Measurements from ENCODE around the gene GMPR. TPM values are rescaled to one million over a fixed set of nuclear protein-coding genes. Genes with fewer than 3 reads are reported as not detected.

GMPR gene
- polyA plus RNA-seq, 1 donor (not counting 4 experiments of a cell fraction or from before 2014, with no cell fraction given), result 0.50 TPM

DNA sequence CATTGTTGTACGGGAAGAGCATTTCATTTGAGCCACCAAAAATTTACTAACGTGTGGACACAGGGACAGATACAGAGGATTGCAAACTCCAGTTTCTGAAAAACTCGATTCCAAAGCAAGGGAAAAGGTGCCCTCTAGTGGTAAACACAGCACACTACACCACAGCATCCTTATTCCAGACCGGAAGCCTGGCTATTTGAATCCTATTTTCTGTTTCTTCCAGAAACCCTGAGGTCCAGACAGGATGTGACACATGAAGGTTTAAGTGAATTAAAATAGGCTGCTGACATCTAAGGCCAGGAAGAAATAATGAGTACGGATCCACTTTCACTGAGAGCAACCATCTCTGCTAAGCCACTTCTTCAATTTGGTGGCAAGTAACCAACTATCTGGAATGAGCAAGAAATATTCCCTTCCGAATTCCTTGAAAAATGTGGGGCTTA is 31.8 kb upstream of the GMPR start:
- no peak overlapping the region for H3K9ac ChIP-seq (ENCODE audit: control insufficient read depth, extremely low read depth, insufficient read depth, low read length)
- no peak overlapping the region for H3K4me2 ChIP-seq (ENCODE audit: control insufficient read depth, extremely low read depth, insufficient read depth, low read depth, low read length)
- H3K9me1 ChIP-seq (ENCODE audit: control insufficient read depth, extremely low read depth, insufficient read depth, low read length), result no peaks in the 10 kb centered on the region
- no peak for DNase-seq (ENCODE audit: low read depth, low spot score)
- H3K4me3 ChIP-seq (ENCODE audit: control insufficient read depth in 2 of 3, extremely low read depth in 1 of 3, insufficient read depth in 2 of 3, low read depth in 1 of 3, low read length in 3 of 3), result no peak overlapping the region
- H3K27ac ChIP-seq (ENCODE audit: control insufficient read depth, insufficient read depth, low read length), result no peak overlapping the region
- H3K27me3 ChIP-seq (ENCODE audit: control insufficient read depth, extremely low read depth, insufficient read depth, low read length), result no peaks in the 10 kb centered on the region
- TF ChIP-seq EZH2 (IDR thresholded peaks at IDR 0.05; ENCODE audit: low read length), result no peak
- TF ChIP-seq, protein P1, sequence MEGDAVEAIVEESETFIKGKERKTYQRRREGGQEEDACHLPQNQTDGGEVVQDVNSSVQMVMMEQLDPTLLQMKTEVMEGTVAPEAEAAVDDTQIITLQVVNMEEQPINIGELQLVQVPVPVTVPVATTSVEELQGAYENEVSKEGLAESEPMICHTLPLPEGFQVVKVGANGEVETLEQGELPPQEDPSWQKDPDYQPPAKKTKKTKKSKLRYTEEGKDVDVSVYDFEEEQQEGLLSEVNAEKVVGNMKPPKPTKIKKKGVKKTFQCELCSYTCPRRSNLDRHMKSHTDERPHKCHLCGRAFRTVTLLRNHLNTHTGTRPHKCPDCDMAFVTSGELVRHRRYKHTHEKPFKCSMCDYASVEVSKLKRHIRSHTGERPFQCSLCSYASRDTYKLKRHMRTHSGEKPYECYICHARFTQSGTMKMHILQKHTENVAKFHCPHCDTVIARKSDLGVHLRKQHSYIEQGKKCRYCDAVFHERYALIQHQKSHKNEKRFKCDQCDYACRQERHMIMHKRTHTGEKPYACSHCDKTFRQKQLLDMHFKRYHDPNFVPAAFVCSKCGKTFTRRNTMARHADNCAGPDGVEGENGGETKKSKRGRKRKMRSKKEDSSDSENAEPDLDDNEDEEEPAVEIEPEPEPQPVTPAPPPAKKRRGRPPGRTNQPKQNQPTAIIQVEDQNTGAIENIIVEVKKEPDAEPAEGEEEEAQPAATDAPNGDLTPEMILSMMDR (optimal IDR thresholded peaks at IDR 0.05 in 1 of 3, IDR thresholded peaks at IDR 0.05 in 1 of 3, conservative IDR thresholded peaks at IDR 0.05 in 1 of 3; ENCODE audit: extremely low read depth in 1 of 3, insufficient read depth in 2 of 3, low read length in 3 of 3), result peak; percentile 76 to 95 (median 86)
- H3K36me3 ChIP-seq (ENCODE audit: control insufficient read depth in 2 of 2, extremely low read depth in 1 of 2, insufficient read depth in 2 of 2, low read length in 2 of 2), result no peaks in the 10 kb centered on the region
- H4K20me1 ChIP-seq (ENCODE audit: control insufficient read depth, extremely low read depth, insufficient read depth, low read length), result no peaks in the 10 kb centered on the region
- no peaks in the 10 kb centered on the region for H3K9me3 ChIP-seq (ENCODE audit: control insufficient read depth, low read depth, low read length)
- no peaks in the 10 kb centered on the region for H3K79me2 ChIP-seq (ENCODE audit: control insufficient read depth, insufficient read depth, low read length)
- no peak overlapping the region for H2AFZ ChIP-seq (ENCODE audit: control insufficient read depth, low read length)
- no peaks in the 10 kb centered on the region for H3K4me1 ChIP-seq (ENCODE audit: control insufficient read depth, extremely low read depth, insufficient read depth, low read length)
- dilution Hi-C loops (cut with MboI; ENCODE audit: extremely low pct_ligation_motif_present, low sequenced_read_pairs), result no loop called here
- peak; percentile 90 for FAIRE-seq

DNA sequence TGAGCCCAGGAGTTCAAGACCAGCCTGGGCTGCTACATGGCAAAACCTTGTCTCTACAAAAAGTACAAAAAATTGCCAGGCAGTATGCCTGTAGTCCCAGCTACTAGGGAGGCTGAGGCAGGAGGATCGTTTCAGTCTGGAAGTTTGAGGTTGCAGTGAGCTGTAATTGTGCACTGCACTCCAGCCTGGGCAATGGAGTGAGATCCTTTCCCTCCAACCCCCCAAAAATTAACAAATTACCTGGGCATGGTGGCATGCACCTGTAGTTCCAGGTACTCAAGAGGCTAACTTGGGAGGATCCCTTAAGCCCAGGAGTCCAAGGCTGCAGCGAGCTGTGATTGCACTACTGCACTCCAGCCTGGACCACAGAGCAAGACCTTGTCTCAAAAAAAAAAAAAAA is 29.4 kb upstream of the GMPR start:
- H3K9ac ChIP-seq (ENCODE audit: control insufficient read depth, extremely low read depth, insufficient read depth, low read length), result no peak overlapping the region
- H3K4me1 ChIP-seq (ENCODE audit: control insufficient read depth, extremely low read depth, insufficient read depth, low read length), result no peaks in the 10 kb centered on the region
- H3K79me2 ChIP-seq (ENCODE audit: control insufficient read depth, insufficient read depth, low read length), result no peaks in the 10 kb centered on the region
- H3K27ac ChIP-seq (ENCODE audit: control insufficient read depth, insufficient read depth, low read length), result no peak overlapping the region
- H4K20me1 ChIP-seq (ENCODE audit: control insufficient read depth, extremely low read depth, insufficient read depth, low read length), result no peaks in the 10 kb centered on the region
- H2AFZ ChIP-seq (ENCODE audit: control insufficient read depth, low read length), result no peak overlapping the region
- H3K4me3 ChIP-seq (ENCODE audit: control insufficient read depth in 2 of 3, extremely low read depth in 1 of 3, insufficient read depth in 2 of 3, low read depth in 1 of 3, low read length in 3 of 3), result no peak overlapping the region
- TF ChIP-seq EZH2 (IDR thresholded peaks at IDR 0.05; ENCODE audit: low read length), result no peak
- TF ChIP-seq, protein P1 (optimal IDR thresholded peaks at IDR 0.05 in 1 of 3, IDR thresholded peaks at IDR 0.05 in 1 of 3, conservative IDR thresholded peaks at IDR 0.05 in 1 of 3; ENCODE audit: extremely low read depth in 1 of 3, insufficient read depth in 2 of 3, low read length in 3 of 3), result no peak
- H3K9me3 ChIP-seq (ENCODE audit: control insufficient read depth, low read depth, low read length), result no peaks in the 10 kb centered on the region
- no peaks in the 10 kb centered on the region for H3K9me1 ChIP-seq (ENCODE audit: control insufficient read depth, extremely low read depth, insufficient read depth, low read length)
- dilution Hi-C loops (cut with MboI; ENCODE audit: extremely low pct_ligation_motif_present, low sequenced_read_pairs), result no loop called here
- no peaks in the 10 kb centered on the region for H3K36me3 ChIP-seq (ENCODE audit: control insufficient read depth in 2 of 2, extremely low read depth in 1 of 2, insufficient read depth in 2 of 2, low read length in 2 of 2)
- H3K27me3 ChIP-seq (ENCODE audit: control insufficient read depth, extremely low read depth, insufficient read depth, low read length), result no peaks in the 10 kb centered on the region
- H3K4me2 ChIP-seq (ENCODE audit: control insufficient read depth, extremely low read depth, insufficient read depth, low read depth, low read length), result no peak overlapping the region
- no peak for FAIRE-seq
- no peak for DNase-seq (ENCODE audit: low read depth, low spot score)

Measured in keratinocyte (primary cell).